ENCODE results near the gene LCE2D. TPM values are rescaled to one million over a fixed set of nuclear protein-coding genes. Genes with fewer than 3 reads are reported as not detected.

Gene LCE2D
- total and polyA plus RNA-seq, 2 of the 4 experiments (the other 2 are of a cell fraction): not detected

DNA sequence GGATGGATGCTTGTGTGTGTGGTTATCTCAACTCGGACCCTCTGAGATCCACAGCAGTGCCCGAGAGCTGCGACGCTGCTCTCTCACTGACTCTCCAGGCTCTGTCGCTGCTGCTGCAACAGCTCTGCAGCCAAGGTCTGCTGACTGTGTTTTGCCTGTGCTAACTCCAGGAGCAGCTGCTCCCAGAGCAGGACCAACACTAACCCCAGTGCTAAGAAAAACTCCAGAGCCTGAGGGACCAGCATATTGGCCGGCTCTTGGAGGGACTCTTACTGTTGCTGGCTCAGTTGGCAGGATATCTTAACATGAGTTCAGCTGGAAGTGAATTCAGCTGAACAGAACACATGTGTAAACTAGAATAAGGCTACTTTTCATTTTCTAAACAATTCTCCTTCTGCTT is 16.3 kb downstream of the LCE2D start:
- no peak for ATAC-seq (ENCODE audit: low read depth)
- Histone ChIP-seq H3K9me3 (ENCODE audit: control insufficient read depth, insufficient read depth, low read length) (no peaks in the 10 kb centered on the region), H3K4me3 (ENCODE audit: insufficient read depth, low read depth, low read length) (no peak overlapping the region), H2AK5ac (ENCODE audit: low read depth, low read length) (no peak overlapping the region), H3K27ac (ENCODE audit: insufficient read depth, low read length) (no peak overlapping the region), H3K4me2 (ENCODE audit: low read depth, low read length) (no peak overlapping the region), H2AK9ac (replicated peaks; ENCODE audit: low read depth, low read length, poor library complexity) (no peak overlapping the region), H2AFZ (replicated peaks; ENCODE audit: low read length, poor library complexity) (no peak overlapping the region), H3K4ac (ENCODE audit: low read depth, low read length) (no peak overlapping the region), H4K91ac (ENCODE audit: insufficient read depth, low read depth, low read length) (no peak overlapping the region), H3K4me1 (ENCODE audit: control insufficient read depth, insufficient read depth, low read length) (no peaks in the 10 kb centered on the region), H3K27me3 (ENCODE audit: control insufficient read depth, insufficient read depth, low read length) (peaks cover 1% of the 10 kb centered on the region; the same call in 1 of the 2 replicates), H3K23ac (ENCODE audit: low read depth, low read length) (no peak overlapping the region), H3K18ac (ENCODE audit: low read depth, low read length) (no peak overlapping the region), H3K9me1 (ENCODE audit: insufficient read depth, low read length) (no peaks in the 10 kb centered on the region), H3K36me3 (ENCODE audit: control insufficient read depth, insufficient read depth, low read length) (no peaks in the 10 kb centered on the region), H3K9ac (ENCODE audit: low read depth, low read length) (no peak overlapping the region), H4K20me1 (ENCODE audit: insufficient read depth, low read length) (no peaks in the 10 kb centered on the region), H2BK20ac (ENCODE audit: low read depth, low read length) (no peak overlapping the region), H2BK5ac (ENCODE audit: low read depth, low read length, poor library complexity, severe bottlenecking) (no peak overlapping the region), H3K14ac (replicated peaks; ENCODE audit: low read depth, low read length) (no peak overlapping the region), H2BK120ac (ENCODE audit: low read depth, low read length) (no peak overlapping the region), H4K8ac (ENCODE audit: low read depth in 2 of 2, low read length in 2 of 2) (no peak overlapping the region), H4K5ac (ENCODE audit: low read depth, low read length) (no peak overlapping the region), H3K79me1 (ENCODE audit: low read depth in 1 of 2, low read length in 2 of 2) (no peaks in the 10 kb centered on the region), H2BK15ac (ENCODE audit: low read depth, low read length) (no peak overlapping the region), H3K56ac (ENCODE audit: extremely low read depth, insufficient read depth, low read length) (no peak overlapping the region)
- intact Hi-C loops (cut with micrococcal nuclease) (no loop called here), dilution Hi-C loops (cut with HindIII; ENCODE audit: low sequenced_read_pairs, unreplicated experiment) (no loop called here), in situ Hi-C loops (cut with MboI; ENCODE audit: low sequenced_read_pairs) (no loop called here)
- DNase-seq: no peak
- TF ChIP-seq ELK1 (IDR thresholded peaks at IDR 0.05; ENCODE audit: borderline replicate concordance, low read depth, low read length) (no peak), RFX5 (IDR thresholded peaks at IDR 0.05; ENCODE audit: low read depth, low read length) (no peak), NFE2L2 (IDR thresholded peaks at IDR 0.05; ENCODE audit: low read depth, low read length) (no peak), MAZ (IDR thresholded peaks at IDR 0.05; ENCODE audit: borderline replicate concordance, low read depth, low read length) (no peak), CEBPB (IDR thresholded peaks at IDR 0.05; ENCODE audit: low read depth, low read length) (no peak), FOS (IDR thresholded peaks at IDR 0.05; ENCODE audit: low read depth, low read length) (no peak), RAD21 (IDR thresholded peaks at IDR 0.05; ENCODE audit: low read length) (no peak), MAFK (IDR thresholded peaks at IDR 0.05; ENCODE audit: low read depth, low read length) (no peak), RCOR1 (IDR thresholded peaks at IDR 0.05; ENCODE audit: insufficient replicate concordance, low read length) (no peak), CHD1 (IDR thresholded peaks at IDR 0.05; ENCODE audit: low read depth, low read length) (no peak), SMC3 (IDR thresholded peaks at IDR 0.05; ENCODE audit: low read depth, low read length) (no peak), POLR2A (IDR thresholded peaks at IDR 0.05; ENCODE audit: low read depth, low read length) (no peak), BHLHE40 (IDR thresholded peaks at IDR 0.05; ENCODE audit: low read depth, low read length) (no peak), MXI1 (IDR thresholded peaks at IDR 0.05; ENCODE audit: borderline replicate concordance, low read depth, low read length) (no peak), USF2 (IDR thresholded peaks at IDR 0.05; ENCODE audit: low read depth, low read length) (no peak)
- TF ChIP-seq, protein P1, sequence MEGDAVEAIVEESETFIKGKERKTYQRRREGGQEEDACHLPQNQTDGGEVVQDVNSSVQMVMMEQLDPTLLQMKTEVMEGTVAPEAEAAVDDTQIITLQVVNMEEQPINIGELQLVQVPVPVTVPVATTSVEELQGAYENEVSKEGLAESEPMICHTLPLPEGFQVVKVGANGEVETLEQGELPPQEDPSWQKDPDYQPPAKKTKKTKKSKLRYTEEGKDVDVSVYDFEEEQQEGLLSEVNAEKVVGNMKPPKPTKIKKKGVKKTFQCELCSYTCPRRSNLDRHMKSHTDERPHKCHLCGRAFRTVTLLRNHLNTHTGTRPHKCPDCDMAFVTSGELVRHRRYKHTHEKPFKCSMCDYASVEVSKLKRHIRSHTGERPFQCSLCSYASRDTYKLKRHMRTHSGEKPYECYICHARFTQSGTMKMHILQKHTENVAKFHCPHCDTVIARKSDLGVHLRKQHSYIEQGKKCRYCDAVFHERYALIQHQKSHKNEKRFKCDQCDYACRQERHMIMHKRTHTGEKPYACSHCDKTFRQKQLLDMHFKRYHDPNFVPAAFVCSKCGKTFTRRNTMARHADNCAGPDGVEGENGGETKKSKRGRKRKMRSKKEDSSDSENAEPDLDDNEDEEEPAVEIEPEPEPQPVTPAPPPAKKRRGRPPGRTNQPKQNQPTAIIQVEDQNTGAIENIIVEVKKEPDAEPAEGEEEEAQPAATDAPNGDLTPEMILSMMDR (conservative IDR thresholded peaks at IDR 0.05; ENCODE audit: low read depth, low read length): no peak
- WGBS, 2 experiments (ENCODE audit: extremely low coverage in 2 of 2, insufficient read length in 1 of 2): 68% methylated on average over 5 of the region's 6 CpGs; no CpG with 5 or more reads in 1 of the 2 experiments
- CTCF ChIA-PET: no interaction called here
- BruUV-seq (replicated peaks): no TSS peak
- POLR2A ChIA-PET (ENCODE audit: unreplicated experiment): no interaction called here
